GM08714 (cell line): ENCODE data around the gene LRCOL1.

ENCODE experiments used
- H3K4me3 ChIP-seq: fragments of 200-500 bp; sonication (Bioruptor generic); 2 replicates; pipeline ENCODE4 v1.5.1; 2014; ENCODE audit warnings: mild to moderate bottlenecking, low read length, inconsistent platforms
- ZNF274 ChIP-seq: IDR thresholded peaks from 2 replicates; pipeline ENCODE4 v1.6.1; 2012; ENCODE audit warnings: mild to moderate bottlenecking, low read depth, low read length

LRCOL1 gene

GRCh38 chr12:132581348-132582057 is 28.9 kb downstream of the LRCOL1 start:
- no peak for TF ChIP-seq ZNF274
- H3K4me3 ChIP-seq: no peak overlapping the region

- no peak for TF ChIP-seq ZNF274
Observed at GRCh38 chr12:132580701-132581292, 29.6 kb downstream of the LRCOL1 start.

GRCh38 chr12:132579744-132580143 is 30.6 kb downstream of the LRCOL1 start:
- TF ChIP-seq ZNF274: no peak
- H3K4me3 ChIP-seq: no peak overlapping the region

More at GRCh38 chr12:132580701-132581292, 29.6 kb downstream of the LRCOL1 start:
- H3K4me3 ChIP-seq: no peak overlapping the region

- H3K4me3 ChIP-seq: no peak overlapping the region
- no peak for TF ChIP-seq ZNF274
Observed at GRCh38 chr12:132578826-132579225, 31.6 kb downstream of the LRCOL1 start.

GRCh38 chr12:132578118-132578517 is 32.3 kb downstream of the LRCOL1 start:
- no peak for TF ChIP-seq ZNF274
- H3K4me3 ChIP-seq: no peak overlapping the region

GRCh38 chr12:132577191-132577920 is 33.0 kb downstream of the LRCOL1 start:
- TF ChIP-seq ZNF274: no peak

GRCh38 chr12:132576701-132577100 is 33.7 kb downstream of the LRCOL1 start:
- no peak for TF ChIP-seq ZNF274
- no peak overlapping the region for H3K4me3 ChIP-seq

More at GRCh38 chr12:132577191-132577920, 33.0 kb downstream of the LRCOL1 start:
- H3K4me3 ChIP-seq: no peak overlapping the region

- no peak for TF ChIP-seq ZNF274
- H3K4me3 ChIP-seq: no peak overlapping the region
Observed at GRCh38 chr12:132575661-132576060, 34.7 kb downstream of the LRCOL1 start.

- TF ChIP-seq ZNF274: no peak
- no peak overlapping the region for H3K4me3 ChIP-seq
Observed at GRCh38 chr12:132574271-132574996, 35.9 kb downstream of the LRCOL1 start.

- no peak overlapping the region for H3K4me3 ChIP-seq
- no peak for TF ChIP-seq ZNF274
Observed at GRCh38 chr12:132572801-132573760, 37.3 kb downstream of the LRCOL1 start.

- no peak overlapping the region for H3K4me3 ChIP-seq
- TF ChIP-seq ZNF274: no peak
Observed at GRCh38 chr12:132572106-132572505, 38.3 kb downstream of the LRCOL1 start.

- no peak for TF ChIP-seq ZNF274
- no peak overlapping the region for H3K4me3 ChIP-seq
Observed at GRCh38 chr12:132571598-132571997, 38.8 kb downstream of the LRCOL1 start.

- no peak overlapping the region for H3K4me3 ChIP-seq
- no peak for TF ChIP-seq ZNF274
Observed at GRCh38 chr12:132571051-132571450, 39.3 kb downstream of the LRCOL1 start.

- no peak overlapping the region for H3K4me3 ChIP-seq
- no peak for TF ChIP-seq ZNF274
Observed at GRCh38 chr12:132570635-132571034, 39.7 kb downstream of the LRCOL1 start.
